GM10847 (cell line): ENCODE data around the gene SUPT7L.

Experiments
- POLR2A ChIP-seq: IDR thresholded peaks from 2 replicates; pipeline ENCODE4 v1.6.1; 2011; ENCODE audit not compliant: insufficient read length; ENCODE audit errors: extremely low read depth

Gene SUPT7L

DNA sequence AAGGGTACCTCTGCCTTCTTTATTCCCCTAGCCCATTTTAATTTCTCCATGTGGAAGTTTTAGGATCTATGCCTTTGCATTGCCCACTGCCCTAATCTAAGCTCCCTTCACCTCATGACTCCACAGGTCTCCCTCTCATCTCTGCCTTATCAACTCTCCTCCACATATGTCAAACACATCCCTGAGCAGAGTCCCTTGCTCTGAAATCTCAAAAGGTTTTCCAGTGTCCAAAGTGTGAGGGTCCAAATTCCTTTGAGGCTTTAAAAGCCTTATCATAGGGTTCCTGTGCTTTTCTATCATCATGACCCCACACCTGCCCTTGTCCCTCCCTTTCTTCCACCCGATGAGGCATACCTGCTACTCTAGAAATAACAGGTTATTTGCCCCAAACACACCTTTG is 38.9 kb upstream of the SUPT7L start:
- TF ChIP-seq POLR2A: no peak

DNA sequence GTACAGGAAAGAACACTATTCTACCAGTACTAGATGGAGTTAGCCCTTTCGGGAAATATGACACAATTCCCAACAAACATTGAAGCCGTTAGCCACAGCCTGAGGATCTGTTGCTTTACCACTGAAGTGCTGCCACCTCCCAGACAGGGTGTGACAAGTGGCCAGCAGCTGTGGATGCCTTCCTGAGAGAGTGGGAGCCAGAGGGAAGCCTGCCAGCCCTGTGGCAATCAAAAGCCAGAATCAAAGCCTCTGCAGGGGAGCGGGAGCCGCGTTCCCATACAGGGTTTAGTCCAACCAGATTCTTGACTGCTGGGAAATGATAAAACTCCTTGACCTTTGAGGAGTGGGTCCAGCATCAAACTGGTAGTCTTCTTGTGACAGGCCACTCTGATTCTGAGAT is 38.3 kb upstream of the SUPT7L start:
- no peak for TF ChIP-seq POLR2A

DNA sequence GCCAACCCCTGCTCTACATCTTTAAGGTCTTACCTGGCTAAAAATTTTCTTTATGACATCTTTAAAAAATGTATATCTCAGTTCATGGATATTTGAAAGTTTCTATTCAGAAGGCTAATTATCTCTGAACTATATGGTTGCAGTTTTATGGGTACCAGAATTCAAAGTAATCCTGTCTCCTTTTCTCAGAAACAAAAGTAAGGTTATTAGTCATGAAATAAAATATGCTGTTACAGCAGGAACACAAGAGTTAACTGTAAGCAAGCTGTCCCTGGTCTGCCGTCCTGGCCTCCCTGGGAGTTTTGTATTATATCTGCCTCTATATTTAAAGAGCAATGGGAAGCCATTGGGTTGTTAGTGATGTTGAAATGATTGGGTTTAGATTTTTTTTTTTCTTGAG is 34.2 kb upstream of the SUPT7L start:
- no peak for TF ChIP-seq POLR2A

- TF ChIP-seq POLR2A: no peak
These were observed 26.6 kb upstream of the SUPT7L start for GRCh38 chr2:27690052-27690451.

GRCh38 chr2:27689424-27689823 is 26.0 kb upstream of the SUPT7L start:
- no peak for TF ChIP-seq POLR2A

DNA sequence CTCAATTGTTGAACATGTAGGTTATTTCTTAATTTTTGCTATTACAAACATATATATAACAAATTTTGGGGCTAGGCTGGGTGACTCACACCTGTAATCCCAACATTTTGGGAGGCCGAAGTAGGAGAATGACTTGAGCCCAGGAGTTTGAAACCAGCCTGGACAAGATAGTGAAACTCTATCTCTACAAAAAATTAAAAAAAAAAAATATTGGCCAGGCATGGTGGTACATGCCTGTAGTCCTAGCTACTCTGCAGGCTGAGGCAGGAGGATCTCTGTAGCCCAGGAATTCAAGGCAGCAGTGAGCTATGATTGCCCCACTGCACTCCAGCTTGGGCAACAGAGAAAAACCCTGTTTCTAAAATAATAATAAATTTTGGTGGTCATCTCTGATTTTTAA is 23.8 kb upstream of the SUPT7L start:
- no peak for TF ChIP-seq POLR2A

GRCh38 chr2:27685577-27685976 is 22.2 kb upstream of the SUPT7L start:
- no peak for TF ChIP-seq POLR2A

GRCh38 chr2:27683390-27684071 is 20.1 kb upstream of the SUPT7L start:
- no peak for TF ChIP-seq POLR2A

- TF ChIP-seq POLR2A: no peak
These were observed 18.4 kb upstream of the SUPT7L start for GRCh38 chr2:27681841-27682240.

- TF ChIP-seq POLR2A: no peak
These were observed 17.2 kb upstream of the SUPT7L start for GRCh38 chr2:27680571-27680970.

DNA sequence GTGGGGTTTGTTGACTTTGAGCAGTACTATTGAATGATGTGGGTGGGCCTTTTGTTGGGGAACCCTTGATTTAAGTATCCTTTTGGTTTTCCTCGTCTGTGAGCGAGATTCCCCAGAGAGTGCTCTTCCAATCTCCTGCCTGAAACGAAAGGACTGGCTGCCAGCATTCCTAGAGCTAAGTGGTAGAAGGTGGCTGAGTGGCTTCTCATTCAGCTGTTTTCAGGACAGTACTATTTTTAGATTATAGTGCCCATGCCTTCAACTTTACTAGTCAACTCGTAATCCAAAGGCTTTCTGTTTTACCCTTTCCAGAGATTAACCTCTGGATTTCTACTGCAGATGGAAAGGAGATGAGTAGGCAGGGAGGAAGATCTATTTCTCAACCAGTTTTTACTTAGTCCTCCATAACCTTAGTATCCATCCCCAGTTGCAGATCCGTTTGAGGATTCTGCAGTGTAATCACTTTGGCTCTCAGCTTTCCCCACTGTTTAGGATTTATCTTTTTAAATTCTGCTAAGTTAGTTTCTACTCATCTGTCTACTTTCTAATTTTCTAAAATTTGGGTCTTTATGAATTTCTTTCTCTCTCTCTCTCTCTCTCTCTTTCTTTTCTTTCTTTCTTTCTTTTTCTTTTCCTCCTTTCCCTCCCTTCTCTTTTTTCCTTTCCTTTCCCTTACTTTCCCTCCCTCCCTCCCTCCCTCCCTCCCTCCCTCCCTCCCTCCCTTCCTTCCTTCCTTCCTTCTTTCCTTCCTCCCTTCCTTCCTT is 9.5 kb upstream of the SUPT7L start:
- TF ChIP-seq POLR2A: no peak

GRCh38 chr2:27671235-27671634 is 7.8 kb upstream of the SUPT7L start:
- no peak for TF ChIP-seq POLR2A

- TF ChIP-seq POLR2A: no peak
These were observed 4.0 kb upstream of the SUPT7L start for GRCh38 chr2:27667446-27667845.

GRCh38 chr2:27664622-27665363 is 1.4 kb upstream of the SUPT7L start:
- TF ChIP-seq POLR2A: no peak

- TF ChIP-seq POLR2A: no peak
These were observed 750 bp upstream of the SUPT7L start for GRCh38 chr2:27664154-27664574.

GRCh38 chr2:27661371-27661770 is 2.0 kb downstream of the SUPT7L start:
- no peak for TF ChIP-seq POLR2A
